Measurements from ENCODE around the gene NUDT17. TPM values are rescaled to one million over a fixed set of nuclear protein-coding genes. Genes with fewer than 3 reads are reported as not detected.

Gene NUDT17
- total RNA-seq, 1 experiment from 2014 or later = 4.0 TPM

- no peaks in the 10 kb centered on the region for H3K27me3 ChIP-seq (ENCODE audit: insufficient read depth, low read length)
- no peak within 1 kb of the TSS for H3K27ac ChIP-seq (ENCODE audit: insufficient read length, low read depth, low read length)
- peak within 1 kb of the TSS; percentile 81; the same call in 1 of the 2 replicates for H3K14ac ChIP-seq (ENCODE audit: insufficient read depth, low read length)
- peak within 1 kb of the TSS; percentile 90 for H3K18ac ChIP-seq (ENCODE audit: insufficient read length, low read depth, low read length)
- peak within 1 kb of the TSS; percentile 64 for H3K9ac ChIP-seq (ENCODE audit: extremely low read depth, insufficient read length, low read length)
- no peaks in the 10 kb centered on the region for H3K23me2 ChIP-seq (ENCODE audit: insufficient read length, low read depth, low read length, poor library complexity, severe bottlenecking)
- H3K4ac ChIP-seq (ENCODE audit: low read depth, low read length) = no peak within 1 kb of the TSS
- H2AFZ ChIP-seq (ENCODE audit: low read length) = peak within 1 kb of the TSS; percentile 53
- no peak for TF ChIP-seq CTCF (conservative IDR thresholded peaks at IDR 0.05)
- no peaks in the 10 kb centered on the region for H4K20me1 ChIP-seq (ENCODE audit: control insufficient read depth, insufficient read depth, insufficient read length)
- Mint-ChIP-seq H3K27me3 (ENCODE audit: low read depth) (peaks cover 3% of the 10 kb centered on the region; the same call in 1 of the 2 replicates), H3K27ac (peak within 1 kb of the TSS; percentile 96 to 98 (median 98)), H3K4me1 (peaks cover 7 to 14% of the 10 kb centered on the region in 2 experiments), H3K36me3 (ENCODE audit: insufficient read depth in 1 of 3, low read depth in 3 of 3) (peaks cover 31 to 33% (median 32%) of the 10 kb centered on the region in 3 experiments), H3K4me3 (peak within 1 kb of the TSS; percentile 92 to 97), H3K9me3 (peaks cover 4 to 5% of the 10 kb centered on the region in 2 experiments; a peak in 4 of 5 replicates)
- H3K4me1 ChIP-seq (ENCODE audit: insufficient read depth, low read length) = peaks cover 4% of the 10 kb centered on the region; the same call in 1 of the 2 replicates
- peak; percentile 97 for DNase-seq
- peaks cover 3% of the 10 kb centered on the region for H3K79me1 ChIP-seq (ENCODE audit: insufficient read depth, low read depth, low read length, poor library complexity, severe bottlenecking)
- no peak within 1 kb of the TSS for H2BK120ac ChIP-seq (ENCODE audit: low read depth, low read length, poor library complexity, severe bottlenecking)
- no peak within 1 kb of the TSS for H4K8ac ChIP-seq (replicated peaks; ENCODE audit: insufficient read length, low read depth, low read length)
- no peaks in the 10 kb centered on the region for H3K9me3 ChIP-seq (ENCODE audit: control insufficient read depth, low read depth, low read length)
- no peak within 1 kb of the TSS for H2BK5ac ChIP-seq (ENCODE audit: insufficient read length, low read length)
- no peak within 1 kb of the TSS for H4K5ac ChIP-seq (ENCODE audit: insufficient read length, low read depth, low read length)
- H2BK20ac ChIP-seq (ENCODE audit: low read depth, low read length, poor library complexity, severe bottlenecking) = no peak within 1 kb of the TSS
- WGBS (ENCODE audit: extremely low coverage, insufficient read length, low lambda C conversion rate) = no CpG with 5 or more reads among the region's 42 CpGs
- no peak within 1 kb of the TSS for H2BK15ac ChIP-seq (ENCODE audit: low read depth, low read length)
- no peak within 1 kb of the TSS for H3T11ph ChIP-seq (ENCODE audit: low read length)
- H3K79me2 ChIP-seq (ENCODE audit: insufficient read depth, low read length) = no peaks in the 10 kb centered on the region
- no peak within 1 kb of the TSS for H2BK12ac ChIP-seq (ENCODE audit: insufficient read length, low read depth, low read length)
- no peak within 1 kb of the TSS for H4K91ac ChIP-seq (ENCODE audit: insufficient read length, low read depth, low read length)
- H3K4me2 ChIP-seq (ENCODE audit: insufficient read depth, insufficient read length, low read length) = peak within 1 kb of the TSS; percentile 86
- H3K23ac ChIP-seq (ENCODE audit: insufficient read length, low read depth, low read length) = no peak within 1 kb of the TSS
- no peak within 1 kb of the TSS for H2AK5ac ChIP-seq (ENCODE audit: insufficient read length, low read length)
- no peak within 1 kb of the TSS for H3K56ac ChIP-seq (ENCODE audit: insufficient read length, low read depth, low read length)
Observed at GRCh38 chr1:145858901-145859490, 13.6 kb downstream of the NUDT17 start, which contains the start of gene PIAS3. Gene PIAS3 (minus strand): TSS chr1:145859081. CDS start chr1:145858990, 91 bp downstream.
